Liver (tissue), 9 donors: ENCODE measurements around the gene MID2. TPM values are rescaled to one million over a fixed set of nuclear protein-coding genes. Genes with fewer than 3 reads are reported as not detected.

Experiments used
- DNase-seq: peaks from one replicate; pipeline ENCODE4 v3.0.0-alpha.2; 2017; ENCODE audit warnings: low spot score
- H3K27ac ChIP-seq, 2 donors: one replicate each; pipeline ENCODE4 v1.7.0; 2013; ENCODE audit warnings: inconsistent platforms in 2 of 2, low read length in 2 of 2, control low read depth in 1 of 2, low read depth in 1 of 2, mild to moderate bottlenecking in 1 of 2
- H3K27me3 ChIP-seq, 4 donors: one replicate each; pipeline versions ENCODE4 v1.6.1 to v1.7.0; 2013; ENCODE audit warnings: low read length in 3 of 4, inconsistent platforms in 1 of 4, mild to moderate bottlenecking in 1 of 4, moderate library complexity in 1 of 4; ENCODE audit not compliant: control insufficient read depth in 4 of 4, insufficient read depth in 4 of 4
- H3K36me3 ChIP-seq, 4 donors: one replicate each; pipeline versions ENCODE4 v1.6.1 to v1.7.0; 2013; ENCODE audit warnings: low read length in 3 of 4, mild to moderate bottlenecking in 3 of 4, low read depth in 1 of 4, moderate library complexity in 1 of 4; ENCODE audit not compliant: control insufficient read depth in 4 of 4, insufficient read depth in 3 of 4
- H3K4me1 ChIP-seq, 4 donors: one replicate each; pipeline versions ENCODE4 v1.6.1 to v1.7.0; 2013; ENCODE audit warnings: low read length in 3 of 4, mild to moderate bottlenecking in 3 of 4, moderate library complexity in 1 of 4; ENCODE audit not compliant: control insufficient read depth in 4 of 4, insufficient read depth in 4 of 4
- H3K4me3 ChIP-seq, 3 donors: one replicate each; pipeline versions ENCODE4 v1.6.1 to v1.7.0; 2013; ENCODE audit warnings: low read length in 3 of 3, control low read depth in 1 of 3, low read depth in 1 of 3, mild to moderate bottlenecking in 1 of 3
- H3K9ac ChIP-seq, 2 donors: one replicate each; pipeline ENCODE4 v1.7.0; 2013; ENCODE audit warnings: low read length in 2 of 2, mild to moderate bottlenecking in 2 of 2, moderate library complexity in 2 of 2, control low read depth in 1 of 2, low read depth in 1 of 2
- H3K9me3 ChIP-seq, 4 donors: one replicate each; pipeline versions ENCODE4 v1.6.1 to v1.7.0; 2013; ENCODE audit warnings: low read length in 3 of 4; ENCODE audit not compliant: control insufficient read depth in 4 of 4
- CTCF ChIP-seq: fragments of 150-350 bp; IDR thresholded peaks from 2 replicates; pipeline ENCODE4 v1.5.1; 2017; ENCODE audit warnings: improper control_type of control experiment, low read depth, low read length; ENCODE audit not compliant: missing input control
- EGR1 ChIP-seq, 2 donors: IDR thresholded peaks; 2 replicates each; pipeline ENCODE4 v1.6.1; 2016 to 2018; ENCODE audit warnings: antibody characterized with exemption in 2 of 2, low read depth in 2 of 2
- FOXA1 ChIP-seq: IDR thresholded peaks from 2 replicates; pipeline ENCODE4 v1.6.1; 2016; ENCODE audit warnings: antibody characterized with exemption
- FOXA2 ChIP-seq: IDR thresholded peaks from 2 replicates; pipeline ENCODE4 v1.6.1; 2016; ENCODE audit warnings: antibody characterized with exemption
- GABPA ChIP-seq, 2 donors: IDR thresholded peaks in 1 of 2; conservative IDR thresholded peaks in 1 of 2; 2 replicates each; pipeline ENCODE4 v1.6.1; 2016; ENCODE audit warnings: antibody characterized with exemption in 2 of 2, mild to moderate bottlenecking in 1 of 2, moderate library complexity in 1 of 2
- HNF4A ChIP-seq, 2 donors: conservative IDR thresholded peaks; 2 replicates each; pipeline ENCODE4 v1.6.1; 2016; ENCODE audit warnings: antibody characterized with exemption in 2 of 2, mild to moderate bottlenecking in 2 of 2
- HNF4G ChIP-seq: IDR thresholded peaks from 2 replicates; pipeline ENCODE4 v1.6.1; 2016; ENCODE audit warnings: antibody characterized with exemption
- MAX ChIP-seq: IDR thresholded peaks from 2 replicates; pipeline ENCODE4 v1.6.1; 2016; ENCODE audit warnings: antibody characterized with exemption
- NR2F2 ChIP-seq: IDR thresholded peaks from 2 replicates; pipeline ENCODE4 v1.6.1; 2016; ENCODE audit warnings: antibody characterized with exemption
- RAD21 ChIP-seq, 2 donors: IDR thresholded peaks; 2 replicates each; pipeline ENCODE4 v1.6.1; 2016; ENCODE audit warnings: antibody characterized with exemption in 2 of 2, mild to moderate bottlenecking in 2 of 2
- RXRA ChIP-seq, 2 donors: IDR thresholded peaks; 2 replicates each; pipeline ENCODE4 v1.6.1; 2017 to 2018; ENCODE audit warnings: antibody characterized with exemption in 2 of 2, mild to moderate bottlenecking in 1 of 2
- SP1 ChIP-seq: IDR thresholded peaks from 2 replicates; pipeline ENCODE4 v1.6.1; 2018; ENCODE audit warnings: antibody characterized with exemption, mild to moderate bottlenecking
- TAF1 ChIP-seq: conservative IDR thresholded peaks from 2 replicates; pipeline ENCODE4 v1.6.1; 2016; ENCODE audit warnings: antibody characterized with exemption, mild to moderate bottlenecking
- YY1 ChIP-seq: IDR thresholded peaks from 2 replicates; pipeline ENCODE4 v1.6.1; 2016; ENCODE audit warnings: antibody characterized with exemption, mild to moderate bottlenecking
- WGBS: extraction: QIAGEN DNeasy Blood & Tissue Kit; methylation state at CpG from one replicate; pipeline ENCODE4 v1.1.7; 2013; 5-methylcytosine and 5-hydroxymethylcytosine counted together
- polyA plus RNA-seq, 2 donors: library from polyadenylated mRNA; stranded (reverse) in 1 of 2; unstranded in 1 of 2; fragments of 200-250 nt in 1 of 2; fragments of >200 nt in 1 of 2; fragmentation: Nextera tagmentation in 1 of 2; extraction: Ambion mirVana in 1 of 2; gene quantifications; one replicate each; pipeline versions ENCODE4 v1.2.1 to v1.2.3, GENCODE V29; 2013 to 2015
- total RNA-seq, 2 donors: library from RNA; depleted of rRNA; stranded (reverse); fragments of >200 nt; gene quantifications; one replicate each; pipeline ENCODE4 v1.2.3, GENCODE V29; 2014
- donor health status: healthy.
- donor health status: healthy.
- donor health status: healthy.
- donor health status: healthy.
- donor health status: healthy.

MID2 gene
- total and polyA plus RNA-seq, 4 donors = 2.2 to 12.2 (median 3.7) TPM

GRCh38 chrX:107880054-107880610 is 54.5 kb downstream of the MID2 start:
- 68% methylated on average over 5 of the region's 5 CpGs for WGBS
- Histone ChIP-seq H3K9ac (no peak overlapping the region), H3K4me1 (no peaks in the 10 kb centered on the region), H3K4me3 (no peak overlapping the region), H3K27ac (no peak overlapping the region), H3K36me3 (no peaks in the 10 kb centered on the region), H3K27me3 (peaks cover 0 to 3% (median 0%) of the 10 kb centered on the region in 4 donors), H3K9me3 (no peaks in the 10 kb centered on the region)
- no peak for DNase-seq
- TF ChIP-seq RXRA (IDR thresholded peaks at IDR 0.05) = peak; percentile 24 to 62
- TF ChIP-seq YY1 = no peak

- WGBS = 37% methylated on average over 4 of the region's 4 CpGs
Observed at GRCh38 chrX:107894038-107894437, 68.4 kb downstream of the MID2 start.

GRCh38 chrX:107902721-107903120 is 77.1 kb downstream of the MID2 start:
- H3K36me3 ChIP-seq = peaks cover 0 to 6% (median 2%) of the 10 kb centered on the region in 4 donors
- 92% methylated on average over 6 of the region's 6 CpGs for WGBS
- H3K4me1 ChIP-seq = no peaks in the 10 kb centered on the region
- no peak overlapping the region for H3K4me3 ChIP-seq
- no peak overlapping the region for H3K9ac ChIP-seq
- H3K9me3 ChIP-seq = no peaks in the 10 kb centered on the region
- H3K27ac ChIP-seq = no peak overlapping the region
- H3K27me3 ChIP-seq = no peaks in the 10 kb centered on the region
- TF ChIP-seq RAD21 (IDR thresholded peaks at IDR 0.05) = no peak
- no peak for TF ChIP-seq FOXA2
- no peak for TF ChIP-seq RXRA (IDR thresholded peaks at IDR 0.05)
- no peak for TF ChIP-seq FOXA1
- TF ChIP-seq HNF4A (conservative IDR thresholded peaks at IDR 0.05) = no peak
- TF ChIP-seq YY1 = no peak
- no peak for TF ChIP-seq EGR1 (IDR thresholded peaks at IDR 0.05; ENCODE audit: low read depth in 2 of 2)
- no peak for TF ChIP-seq SP1
- TF ChIP-seq MAX = no peak
- TF ChIP-seq NR2F2 = no peak
- no peak for TF ChIP-seq GABPA (IDR thresholded peaks at IDR 0.05 in 1 of 2, conservative IDR thresholded peaks at IDR 0.05 in 1 of 2)
- no peak for TF ChIP-seq TAF1
- TF ChIP-seq HNF4G = no peak
- TF ChIP-seq CTCF = no peak
- no peak for DNase-seq

More at GRCh38 chrX:107894038-107894437, 68.4 kb downstream of the MID2 start:
- peaks cover 0 to 4% (median 2%) of the 10 kb centered on the region in 4 donors for H3K9me3 ChIP-seq
- H3K4me3 ChIP-seq = no peak overlapping the region
- H3K27ac ChIP-seq = no peak overlapping the region
- H3K9ac ChIP-seq = no peak overlapping the region
- no peaks in the 10 kb centered on the region for H3K27me3 ChIP-seq
- TF ChIP-seq CTCF (peak; percentile 54), RAD21 (IDR thresholded peaks at IDR 0.05) (peak; percentile 79 to 92), EGR1 (IDR thresholded peaks at IDR 0.05; ENCODE audit: low read depth in 2 of 2) (no peak)
- no peaks in the 10 kb centered on the region for H3K4me1 ChIP-seq
- DNase-seq = no peak
- H3K36me3 ChIP-seq = no peaks in the 10 kb centered on the region
